Coronary artery (tissue), 2 donors: ENCODE data around the gene UTP15.

Experiments used
- DNase-seq: peaks from one replicate; pipeline ENCODE4 v3.0.0-alpha.2; 2017; ENCODE audit warnings: low spot score
- H3K27ac ChIP-seq, 2 donors: fragments of 200-600 bp; sonication (generic); one replicate each; pipeline ENCODE4 v1.5.1; 2016 to 2019
- H3K4me3 ChIP-seq: fragments of 200-600 bp; sonication (generic); 2 replicates; pipeline ENCODE4 v1.5.1; 2016; ENCODE audit warnings: mild to moderate bottlenecking, moderate library complexity
- CTCF ChIP-seq: fragments of 200-600 bp; sonication (generic); IDR thresholded peaks from one replicate; pipeline ENCODE4 v1.5.1; 2019; ENCODE audit warnings: antibody characterized with exemption

UTP15 gene

GRCh38 chr5:73607228-73607627 is 41.7 kb downstream of the UTP15 start:
- DNase-seq = no peak
- Histone ChIP-seq H3K4me3 (no peak overlapping the region), H3K27ac (no peak overlapping the region)
- TF ChIP-seq CTCF = no peak

DNA sequence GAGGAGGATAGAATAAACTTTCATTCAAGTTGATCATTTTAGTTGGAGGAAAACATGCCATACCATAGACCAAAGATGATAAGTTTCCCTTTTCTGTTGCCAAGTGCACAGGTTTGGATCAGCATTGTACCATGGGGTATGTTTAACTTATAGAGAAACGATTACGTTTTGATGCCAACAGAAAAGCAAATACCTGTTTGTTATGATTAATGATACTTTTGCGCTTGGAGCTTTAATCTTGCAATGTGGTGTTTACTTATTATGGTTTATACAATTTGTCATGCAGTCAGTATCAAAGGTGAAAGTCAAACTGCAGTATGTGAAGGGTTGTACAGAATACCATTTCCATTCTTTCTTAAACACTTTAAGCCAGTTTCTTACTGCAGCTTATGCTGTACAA is 47.3 kb downstream of the UTP15 start:
- Histone ChIP-seq H3K4me3 (no peak overlapping the region), H3K27ac (no peak overlapping the region)
- no peak for TF ChIP-seq CTCF
- no peak for DNase-seq

GRCh38 chr5:73615085-73615484 is 49.5 kb downstream of the UTP15 start:
- no peak for DNase-seq
- no peak overlapping the region for H3K4me3 ChIP-seq
- TF ChIP-seq CTCF = no peak
- no peak overlapping the region for H3K27ac ChIP-seq

GRCh38 chr5:73615947-73616346 is 50.4 kb downstream of the UTP15 start:
- DNase-seq = no peak
- no peak overlapping the region for H3K27ac ChIP-seq
- H3K4me3 ChIP-seq = no peak overlapping the region
- no peak for TF ChIP-seq CTCF

DNA sequence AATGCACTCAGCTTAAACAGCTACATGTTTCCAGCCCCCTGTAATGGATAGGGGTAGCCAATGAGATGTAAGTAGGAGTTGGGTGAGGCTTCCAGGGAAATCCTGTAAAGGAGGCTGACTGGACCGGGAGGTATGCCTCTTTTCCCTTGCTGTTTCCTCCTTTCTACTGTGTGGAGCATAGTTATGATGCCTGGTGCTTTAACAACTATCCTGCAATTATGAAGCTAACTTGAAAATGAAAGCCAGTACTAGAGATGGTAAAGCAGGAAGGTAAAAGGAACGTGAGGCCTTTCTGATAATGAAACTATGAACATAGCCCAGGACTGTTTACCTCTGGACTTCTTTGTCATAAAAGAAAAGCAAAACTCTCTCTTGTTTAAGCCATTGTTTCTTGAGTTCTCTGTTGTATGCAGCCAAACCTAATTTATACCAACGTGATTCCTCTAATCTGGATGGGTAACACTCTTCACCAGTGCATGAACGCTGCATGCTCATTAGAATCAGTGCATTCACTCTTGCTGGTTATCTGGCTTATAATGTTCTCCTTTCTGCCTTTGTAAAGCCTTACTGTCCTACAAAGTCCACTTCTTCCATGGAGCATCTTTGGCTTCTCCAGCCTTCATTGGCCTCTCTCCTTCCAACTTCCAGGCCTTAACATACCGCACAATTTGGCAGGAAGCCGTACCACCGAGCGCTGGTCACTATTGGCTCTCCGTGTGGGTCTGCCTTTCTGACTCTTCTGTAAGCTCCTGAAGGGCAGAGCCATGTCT is 52.2 kb downstream of the UTP15 start:
- no peak overlapping the region for H3K27ac ChIP-seq
- no peak overlapping the region for H3K4me3 ChIP-seq
- TF ChIP-seq CTCF = no peak
- no peak for DNase-seq

GRCh38 chr5:73619606-73620333 is 54.2 kb downstream of the UTP15 start:
- no peak overlapping the region for H3K27ac ChIP-seq
- DNase-seq = no peak
- no peak for TF ChIP-seq CTCF
- no peak overlapping the region for H3K4me3 ChIP-seq

DNA sequence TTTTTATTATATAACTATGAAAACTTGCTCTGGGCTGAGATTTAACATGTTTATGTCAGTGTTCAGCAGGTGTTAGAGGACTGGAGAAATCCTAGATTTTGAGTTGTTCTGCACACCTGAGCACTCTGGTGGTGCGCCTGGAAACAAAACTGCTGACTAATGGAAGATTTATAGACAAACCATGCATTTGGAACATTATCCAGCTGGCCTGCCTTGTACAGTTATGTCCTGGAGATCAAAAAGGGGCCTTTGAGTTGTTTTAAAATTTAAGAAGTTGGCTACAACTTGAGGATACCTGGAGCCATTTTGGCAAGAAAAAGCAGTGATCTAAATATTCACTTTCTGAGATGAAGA is 54.8 kb downstream of the UTP15 start:
- no peak for DNase-seq
- Histone ChIP-seq H3K4me3 (no peak overlapping the region), H3K27ac (no peak overlapping the region)
- TF ChIP-seq CTCF = no peak
